Left hindlimb (tissue), 1 donor: ENCODE data around the gene IER5.
"Not testable (repeated sequence)": the region's sequence is repeated elsewhere in the genome, so short reads cannot be mapped to it uniquely, and the experiment has no call there.

Source experiments
- DNase-seq: peaks from one replicate; pipeline ENCODE4 v3.0.0-alpha.2; 2018

IER5 gene

DNA sequence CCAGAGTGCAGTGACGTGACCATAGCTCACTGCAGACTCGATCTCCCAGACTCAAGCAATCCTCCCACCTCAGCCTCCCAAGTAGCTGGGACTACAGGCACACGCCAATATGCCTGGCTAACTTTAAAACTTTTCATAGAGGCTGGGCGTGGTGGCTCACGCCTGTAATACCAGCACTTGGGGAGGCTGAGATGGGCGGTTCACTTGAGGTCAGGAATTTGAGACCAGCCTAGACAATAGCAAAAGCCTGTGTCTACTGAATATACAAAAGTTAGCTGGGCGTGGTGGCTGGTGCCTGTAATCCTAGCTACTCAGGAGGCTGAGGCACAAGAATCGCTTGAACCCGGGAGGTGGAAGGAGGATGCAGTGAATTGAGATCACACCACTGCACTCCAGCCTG is 27.5 kb downstream of the IER5 start:
- DNase-seq, result not testable (repeated sequence)

DNA sequence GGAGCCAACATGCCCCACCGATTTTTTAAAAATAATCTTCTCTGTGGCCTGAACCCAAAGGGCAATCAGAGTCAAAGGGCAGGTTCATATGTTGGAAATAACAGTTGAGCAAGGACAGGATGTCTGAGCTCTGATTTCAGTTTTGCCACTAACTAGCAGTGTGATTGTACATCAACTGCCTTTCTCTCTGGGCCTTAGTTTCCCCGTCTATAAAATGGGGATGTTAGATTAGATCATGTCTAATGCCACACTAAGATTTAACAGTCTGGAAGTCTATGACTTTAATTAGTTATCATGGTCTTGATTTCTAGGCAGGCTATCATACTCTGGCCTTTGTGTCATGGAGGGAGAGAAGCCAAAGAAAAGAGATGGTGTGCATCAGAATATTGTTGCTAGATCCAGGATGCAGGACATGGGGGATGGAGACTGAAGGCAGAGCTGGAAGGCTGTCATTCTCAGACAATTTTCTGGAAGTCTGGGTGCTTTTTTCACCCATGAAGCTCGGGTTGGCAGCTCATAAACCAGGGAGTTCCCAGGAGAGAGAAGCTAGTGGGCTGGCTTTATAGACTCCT is 28.4 kb downstream of the IER5 start:
- DNase-seq, result no peak

DNA sequence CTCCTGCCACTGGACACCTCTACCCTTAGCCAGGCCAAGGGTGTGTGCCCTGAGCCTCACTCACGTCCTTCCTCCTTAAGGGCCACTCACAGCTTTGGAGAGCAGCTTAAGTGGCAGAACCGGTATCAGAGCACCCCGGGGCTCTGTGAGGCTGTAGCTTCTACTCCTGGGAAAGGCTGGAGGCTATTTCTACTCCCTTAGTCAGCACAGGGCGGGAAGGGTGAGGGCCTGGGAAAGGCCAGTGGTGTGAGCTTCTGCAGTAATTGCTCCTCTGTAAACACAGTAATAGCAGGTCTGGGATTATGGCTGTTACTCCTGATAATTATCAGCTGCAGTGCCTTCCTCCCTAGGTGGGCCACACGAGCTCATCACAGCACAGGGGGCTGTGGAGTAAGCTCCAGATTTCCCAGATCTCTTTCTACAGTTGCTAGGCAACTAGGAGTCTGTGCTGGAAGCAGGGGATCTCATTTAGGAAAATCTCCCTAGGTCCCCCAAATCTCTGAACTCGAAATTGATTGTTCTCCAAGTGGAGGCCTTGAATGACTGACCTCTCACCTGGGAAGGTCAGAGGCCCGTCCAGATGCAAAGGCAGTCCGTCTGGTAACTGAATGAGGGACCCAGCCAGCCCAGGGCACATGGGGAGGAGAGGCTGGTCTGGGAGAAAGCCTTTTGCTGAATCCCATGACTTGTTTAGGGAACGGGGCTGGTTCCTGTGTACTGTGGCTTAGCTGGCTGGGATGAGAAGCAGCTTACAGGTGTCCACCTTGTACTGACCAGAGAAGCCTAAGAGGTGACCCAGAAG is 29.3 kb downstream of the IER5 start:
- DNase-seq, result no peak

DNA sequence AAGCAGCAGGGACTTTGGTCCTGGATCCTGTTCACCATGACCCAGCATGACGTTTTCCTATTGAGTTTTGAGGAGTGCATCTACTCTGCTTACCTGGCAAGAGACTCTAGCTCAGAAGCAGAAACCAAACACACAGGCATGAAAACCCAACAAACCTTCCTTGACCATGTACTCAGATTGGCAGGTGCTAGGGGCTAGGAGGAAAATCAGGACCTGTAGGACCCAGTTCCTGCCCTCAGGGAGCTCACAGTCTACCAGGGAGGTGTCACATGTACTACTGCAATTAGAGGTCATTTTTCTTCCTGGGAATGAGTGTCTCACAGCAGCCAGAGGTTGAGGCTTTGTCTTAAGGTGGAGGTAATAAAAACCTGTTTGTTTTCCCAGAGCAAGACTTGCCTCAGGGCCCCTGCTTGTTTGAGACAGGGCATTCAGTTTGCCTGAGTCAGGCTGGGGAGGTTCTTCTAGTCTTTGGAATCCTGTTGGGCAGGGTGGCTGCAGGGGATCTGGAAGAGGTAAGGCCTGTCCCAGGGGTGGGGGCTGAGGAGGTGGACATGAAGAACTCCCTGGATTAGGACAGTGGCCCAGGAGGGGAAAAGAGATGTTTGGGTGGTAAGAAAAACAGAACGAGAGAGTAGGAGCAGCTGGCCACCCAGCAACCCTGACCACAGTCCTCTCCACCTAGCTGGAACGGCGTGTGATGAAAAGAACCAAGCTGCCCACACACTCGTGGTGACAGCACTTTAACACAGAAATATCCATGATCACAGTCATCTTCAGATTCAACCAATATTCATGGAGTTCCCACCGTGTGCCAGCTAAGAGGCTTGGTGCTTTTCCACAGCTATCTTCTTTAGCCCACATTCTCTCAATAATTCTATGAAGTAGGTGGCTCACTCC is 30.8 kb downstream of the IER5 start:
- DNase-seq, result no peak

DNA sequence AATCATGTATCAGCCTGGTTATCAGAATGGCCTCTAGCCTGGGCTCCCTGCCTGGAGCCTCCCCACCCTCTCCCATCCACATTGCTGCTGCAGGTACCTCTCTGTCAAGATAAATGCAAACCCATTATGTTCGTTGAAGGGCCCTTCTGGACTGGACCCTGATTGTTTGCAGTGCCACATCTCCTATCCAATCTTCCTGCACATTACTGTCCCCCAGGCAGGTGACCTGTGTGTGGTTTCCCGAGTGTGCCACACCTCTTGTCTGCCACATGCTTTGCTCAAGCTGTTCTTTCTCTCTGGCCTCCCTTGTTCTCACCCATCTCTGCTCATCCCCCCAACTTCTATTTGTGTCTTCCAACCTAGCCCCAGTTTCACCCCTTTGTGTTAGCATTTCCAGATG is 32.4 kb downstream of the IER5 start:
- DNase-seq, result no peak

DNA sequence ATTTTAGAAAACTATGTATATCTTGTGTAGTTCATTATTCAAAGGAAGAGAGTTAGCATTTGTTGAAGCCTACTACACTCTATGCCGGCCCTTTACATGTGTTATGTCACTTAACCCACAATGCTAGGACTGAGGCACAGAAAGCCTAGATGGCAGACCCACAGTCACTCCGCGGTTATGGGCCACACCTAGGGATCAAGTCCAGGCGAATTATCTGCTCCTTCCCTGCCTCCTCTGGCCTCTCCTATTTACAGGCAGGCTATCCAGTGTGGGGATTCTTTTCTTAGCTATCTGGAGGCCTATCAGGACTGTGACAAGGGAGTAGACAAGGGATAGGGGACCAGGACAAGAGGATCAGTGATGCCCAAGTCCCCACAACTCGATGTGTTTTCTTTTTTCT is 33.0 kb downstream of the IER5 start:
- DNase-seq, result no peak

DNA sequence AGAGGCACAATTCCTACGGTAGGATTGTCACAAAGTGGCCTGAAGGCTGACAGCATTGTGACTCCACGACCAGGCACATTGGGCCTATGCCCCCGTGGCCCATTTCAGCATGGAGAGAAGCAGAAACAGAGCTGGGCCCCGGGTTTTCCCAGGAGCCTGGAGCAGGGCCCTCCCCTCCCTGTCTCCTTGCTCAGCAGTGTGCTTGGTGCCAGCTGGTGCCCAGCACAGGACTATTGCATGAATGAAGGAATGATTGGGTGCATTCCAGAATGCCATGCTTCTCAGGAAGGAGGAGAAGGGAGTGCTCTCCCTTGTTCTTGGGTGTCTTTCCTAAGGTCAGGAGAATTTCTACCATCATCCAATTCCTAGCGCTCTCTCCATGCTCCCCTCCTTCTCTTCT is 33.7 kb downstream of the IER5 start:
- DNase-seq, result no peak

DNA sequence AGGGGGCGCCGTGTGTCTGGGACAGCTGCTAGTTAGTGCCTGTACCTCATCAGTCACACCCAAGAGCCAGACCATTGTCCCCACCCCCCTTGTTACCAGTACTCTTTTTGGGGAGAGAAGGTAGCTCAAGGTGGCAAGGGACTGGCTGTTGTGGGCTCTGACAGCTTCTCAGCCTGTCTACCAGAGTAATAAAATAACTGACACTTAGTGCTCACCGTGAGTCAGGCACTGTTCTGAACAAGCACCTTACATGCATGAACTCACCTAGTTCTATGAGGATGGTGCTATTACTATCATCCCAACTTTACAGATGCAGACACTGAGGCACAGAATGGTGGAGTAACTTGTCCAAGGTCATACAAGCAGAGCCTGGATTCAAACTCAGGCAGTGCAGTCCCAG is 34.7 kb downstream of the IER5 start:
- DNase-seq, result no peak

DNA sequence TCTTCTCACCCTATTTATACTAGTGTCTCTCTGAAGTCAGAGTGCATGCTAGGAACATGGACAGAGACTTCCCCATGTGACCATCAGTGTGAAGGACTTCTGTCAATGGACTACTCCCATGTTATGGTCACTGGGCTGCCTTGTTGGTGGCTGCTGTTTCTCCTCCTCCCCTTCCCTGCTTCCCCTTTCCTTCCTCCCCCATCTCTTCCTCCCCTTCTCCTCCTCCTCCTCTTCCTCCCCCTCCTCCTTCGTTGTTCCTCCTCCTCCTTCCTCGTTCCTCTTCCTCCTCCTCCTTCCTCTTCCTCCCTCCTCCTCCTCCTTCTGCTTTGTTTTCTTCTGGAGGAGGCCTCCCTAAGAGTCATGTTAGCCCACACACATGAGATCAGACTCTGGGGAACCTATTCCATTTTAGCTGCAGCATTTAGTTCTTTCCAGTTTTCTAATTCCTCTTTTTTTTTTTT is 35.8 kb downstream of the IER5 start:
- DNase-seq, result no peak

DNA sequence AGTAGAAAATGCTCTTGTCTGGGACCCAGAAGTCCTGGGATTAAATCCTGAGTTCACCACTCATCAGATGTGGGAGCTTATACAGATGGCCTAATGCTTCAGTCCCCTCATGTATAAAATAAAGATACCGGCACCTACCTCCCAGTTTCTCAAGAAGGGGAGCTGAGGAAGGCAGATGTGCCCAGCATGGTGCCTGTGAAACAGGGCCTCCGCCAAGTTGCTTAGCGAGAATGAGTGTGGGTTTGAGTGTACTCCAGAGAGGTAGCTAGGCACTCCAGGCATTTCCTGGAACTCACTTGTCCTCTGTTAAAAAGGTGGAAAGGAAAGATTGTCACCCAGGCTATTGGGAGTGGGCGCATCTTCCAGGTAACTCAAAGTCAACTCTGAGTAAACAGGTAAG is 37.8 kb downstream of the IER5 start:
- no peak for DNase-seq

DNA sequence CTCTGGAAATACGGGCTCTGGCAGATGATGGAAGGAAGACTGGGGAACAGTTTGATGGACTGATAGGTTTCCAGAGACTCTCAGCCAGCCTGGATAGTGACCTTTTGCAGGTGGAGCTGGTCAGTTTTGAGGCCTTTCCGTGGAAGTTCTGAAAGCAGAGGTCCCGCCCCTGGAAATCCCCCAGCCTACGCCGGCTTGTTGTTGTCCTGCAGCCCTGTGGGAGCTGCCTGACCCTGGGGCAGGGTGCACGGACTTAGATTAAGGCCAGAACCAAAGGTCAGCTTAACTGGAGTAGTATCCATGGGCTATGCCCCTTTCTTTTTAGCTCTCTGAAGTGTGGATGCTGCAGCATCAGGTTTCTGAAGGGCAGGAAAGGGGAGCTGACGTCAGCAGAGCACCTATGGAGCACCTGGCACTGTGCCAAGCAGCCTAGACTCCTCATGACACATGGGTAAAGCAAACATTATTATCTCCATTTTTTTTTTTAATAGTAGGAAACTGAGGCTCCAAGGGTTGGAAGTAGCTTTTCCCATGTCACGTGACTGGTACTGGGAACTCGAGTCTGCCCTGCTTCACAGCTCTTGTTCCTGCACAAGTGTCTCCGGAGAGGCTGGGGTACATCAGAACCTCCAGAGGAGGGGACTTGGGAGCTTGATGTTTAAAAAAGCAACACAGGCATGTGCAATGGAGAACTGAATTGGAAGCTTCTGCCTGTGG is 38.5 kb downstream of the IER5 start:
- no peak for DNase-seq

DNA sequence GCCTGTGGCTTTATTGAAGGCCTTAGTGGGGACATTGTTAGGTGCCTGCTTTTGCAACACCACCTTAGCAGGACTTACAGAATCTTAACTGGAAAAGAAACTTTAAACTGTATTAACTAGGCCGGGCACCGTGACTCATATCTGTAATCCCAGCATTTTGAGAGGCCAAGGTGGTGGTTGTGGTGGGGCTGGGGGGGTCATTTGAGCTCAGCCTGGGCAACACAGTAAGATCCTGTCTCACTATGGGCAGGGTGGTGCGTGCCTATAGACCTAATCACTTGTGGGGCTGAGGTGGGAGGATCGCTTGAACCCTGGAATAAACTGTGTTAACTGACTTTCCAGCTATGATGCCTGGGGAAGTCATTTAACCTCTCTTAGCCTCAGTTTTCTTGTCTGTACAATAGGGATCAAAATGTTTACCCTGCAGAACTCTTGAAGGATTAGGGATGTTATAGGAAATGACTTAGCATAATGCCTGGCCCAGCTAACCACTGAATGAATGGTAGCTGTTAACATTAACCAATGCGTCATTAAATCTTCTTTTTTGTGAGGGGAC is 39.5 kb downstream of the IER5 start:
- DNase-seq, result no peak

DNA sequence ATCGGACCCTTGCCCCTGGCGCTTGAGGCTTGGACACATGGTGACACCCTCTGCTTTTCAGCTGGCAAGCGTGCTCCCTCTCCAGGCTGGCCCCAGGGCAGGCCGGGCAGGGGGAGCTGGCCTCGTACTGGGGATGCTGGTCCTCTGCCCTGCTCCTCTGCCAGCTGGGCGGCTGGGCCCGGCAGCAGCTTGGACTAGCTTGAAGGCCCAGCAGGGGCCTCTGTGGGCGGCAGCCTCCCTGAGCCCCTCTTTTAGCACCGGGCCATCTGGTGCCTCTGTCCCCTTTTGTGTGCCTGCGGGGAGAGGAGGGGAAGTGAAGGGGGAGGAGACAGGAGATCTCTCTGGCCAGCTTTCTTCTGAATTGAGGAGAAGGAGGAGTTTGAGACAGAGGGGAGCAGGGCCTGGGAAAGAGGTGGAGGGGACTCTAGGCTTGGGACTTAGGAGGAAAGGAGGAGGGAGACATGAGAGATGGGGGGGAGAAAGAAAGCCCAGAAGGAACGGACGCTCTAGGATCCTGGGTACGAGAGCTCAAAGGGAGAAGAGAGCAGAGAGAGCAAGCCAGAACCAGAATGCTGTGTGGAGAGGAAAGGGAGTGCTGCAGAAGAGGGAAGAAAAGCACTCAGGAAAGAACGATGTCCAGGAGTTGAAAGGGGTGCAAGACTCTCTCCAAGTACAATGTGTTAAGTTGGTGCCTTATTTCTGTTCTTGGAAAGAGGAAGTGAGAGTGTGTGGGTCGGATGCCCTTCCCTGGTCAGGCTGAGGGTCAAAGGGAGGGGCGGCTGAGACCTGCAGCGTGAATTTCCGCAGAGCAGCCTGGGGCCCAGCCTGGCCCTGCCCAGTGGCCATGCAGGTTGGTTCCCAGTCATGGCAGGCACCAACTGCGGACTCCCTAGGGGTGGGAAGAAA is 40.3 kb downstream of the IER5 start:
- DNase-seq, result no peak

DNA sequence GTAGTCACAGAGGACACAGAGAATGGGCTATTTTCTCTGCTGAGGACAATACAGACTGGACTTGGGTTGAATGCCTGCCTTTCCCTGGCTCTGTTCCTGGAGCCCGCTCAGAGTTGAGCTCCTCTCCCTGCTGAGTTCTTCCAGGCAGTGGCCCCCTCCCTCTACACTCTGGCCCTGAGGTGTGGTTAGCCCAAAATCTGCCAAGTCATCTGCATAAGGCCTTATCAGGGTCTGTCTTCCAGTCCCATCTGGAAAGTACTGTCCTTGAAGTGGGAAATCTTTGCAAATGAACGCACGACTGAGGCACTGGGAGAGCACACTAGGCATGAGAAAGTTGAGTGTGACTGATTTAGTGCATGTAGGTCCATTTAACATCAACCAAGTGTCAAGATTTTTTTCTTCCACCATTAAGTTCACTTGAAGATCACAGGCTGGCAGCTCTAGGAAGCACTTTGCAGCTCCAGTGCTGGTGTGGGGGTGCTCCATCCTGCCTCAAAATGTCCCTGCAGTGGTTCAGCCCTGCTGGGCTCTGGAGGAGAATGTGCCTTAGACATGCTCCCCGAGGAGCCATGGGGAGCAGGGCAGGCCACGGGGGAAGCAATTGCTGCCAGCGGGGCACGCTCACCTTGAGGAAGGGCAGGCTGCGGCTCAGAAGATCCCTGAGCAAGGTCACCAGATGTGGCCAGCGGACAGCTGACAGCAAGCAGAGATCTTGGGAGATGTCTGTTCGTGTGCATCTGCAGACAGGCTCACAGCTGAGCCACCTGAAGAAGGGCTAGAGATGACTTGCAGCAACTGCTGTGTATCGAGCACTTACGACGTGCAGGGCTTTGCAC is 41.5 kb downstream of the IER5 start:
- no peak for DNase-seq

DNA sequence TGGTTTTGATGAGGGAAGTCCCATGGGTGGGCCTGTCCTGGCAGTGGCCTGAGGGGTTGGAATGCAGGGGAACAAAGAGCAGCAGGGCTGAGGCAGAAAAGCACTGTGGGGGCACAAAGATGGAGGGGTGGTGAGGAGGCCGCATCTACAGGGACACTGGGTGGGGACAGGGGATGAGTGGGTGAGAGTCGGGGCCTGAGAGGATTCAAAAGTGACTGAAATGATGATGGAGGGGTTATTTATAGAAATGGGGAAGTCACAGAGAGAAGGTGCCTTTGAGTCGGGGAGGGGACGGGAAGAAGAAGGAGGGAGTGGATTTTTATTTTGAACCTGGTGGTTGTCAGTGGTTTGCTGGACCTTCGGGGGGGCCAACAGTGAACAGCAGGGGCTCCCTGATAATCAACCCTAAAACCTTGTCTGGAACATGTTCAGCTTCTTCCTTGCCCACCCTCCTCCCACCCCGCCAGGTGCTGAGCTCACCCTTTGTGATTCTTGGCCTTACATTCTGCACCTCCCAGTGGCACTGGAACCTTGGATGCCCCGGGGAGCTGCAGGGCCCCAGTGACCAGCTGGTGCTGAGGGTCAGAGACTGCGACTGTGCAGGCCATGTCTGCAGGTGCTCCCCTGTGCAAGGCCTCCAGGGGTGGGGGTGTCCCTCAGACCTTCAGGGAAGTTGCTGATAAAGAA is 42.9 kb downstream of the IER5 start:
- DNase-seq, result no peak

DNA sequence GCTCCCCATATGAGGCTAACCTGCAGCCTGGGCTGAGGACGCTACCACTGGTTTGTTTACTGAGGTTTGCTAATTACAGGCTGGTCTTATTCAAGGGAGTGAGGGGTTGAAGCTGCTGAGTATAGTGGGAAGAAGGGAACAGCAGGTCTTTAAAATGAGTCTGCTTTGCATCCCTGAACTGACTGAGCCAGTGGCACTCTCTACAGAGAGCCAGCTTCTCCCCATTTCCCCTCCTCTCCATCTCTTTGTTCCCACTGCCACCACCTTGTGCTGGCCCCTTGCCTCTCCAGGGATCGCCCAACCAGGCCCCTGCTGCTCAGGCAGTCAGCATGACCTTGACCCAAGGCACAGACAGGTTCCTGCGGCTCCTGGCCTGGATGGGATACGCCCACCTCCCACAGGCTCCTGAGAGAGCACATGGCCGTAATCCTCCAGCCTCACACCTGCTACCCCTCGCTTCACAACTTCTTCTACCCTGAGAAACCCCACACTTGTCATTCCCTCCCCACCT is 45.0 kb downstream of the IER5 start:
- no peak for DNase-seq

DNA sequence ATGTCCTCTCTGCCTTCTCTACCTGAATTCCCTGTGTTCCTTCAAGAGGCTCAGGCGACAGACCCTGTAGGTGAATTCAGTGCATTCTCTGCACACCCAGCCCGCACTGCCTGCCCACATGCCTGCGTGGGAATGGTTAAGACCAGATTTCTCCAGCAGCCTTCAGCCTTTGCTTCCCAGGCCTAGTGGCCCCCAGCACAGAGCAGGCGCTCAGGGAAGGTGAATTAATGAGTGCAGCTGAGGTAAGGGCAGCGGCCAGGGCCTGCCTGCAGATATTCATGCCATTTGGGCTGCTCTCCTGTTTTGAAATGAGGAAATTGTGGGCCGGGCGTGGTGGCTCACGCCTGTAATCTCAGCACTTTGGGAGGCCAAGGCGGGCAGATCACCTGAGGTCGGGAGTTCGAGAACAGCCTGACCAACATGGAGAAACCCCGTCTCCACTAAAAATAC is 45.5 kb downstream of the IER5 start:
- no peak for DNase-seq

DNA sequence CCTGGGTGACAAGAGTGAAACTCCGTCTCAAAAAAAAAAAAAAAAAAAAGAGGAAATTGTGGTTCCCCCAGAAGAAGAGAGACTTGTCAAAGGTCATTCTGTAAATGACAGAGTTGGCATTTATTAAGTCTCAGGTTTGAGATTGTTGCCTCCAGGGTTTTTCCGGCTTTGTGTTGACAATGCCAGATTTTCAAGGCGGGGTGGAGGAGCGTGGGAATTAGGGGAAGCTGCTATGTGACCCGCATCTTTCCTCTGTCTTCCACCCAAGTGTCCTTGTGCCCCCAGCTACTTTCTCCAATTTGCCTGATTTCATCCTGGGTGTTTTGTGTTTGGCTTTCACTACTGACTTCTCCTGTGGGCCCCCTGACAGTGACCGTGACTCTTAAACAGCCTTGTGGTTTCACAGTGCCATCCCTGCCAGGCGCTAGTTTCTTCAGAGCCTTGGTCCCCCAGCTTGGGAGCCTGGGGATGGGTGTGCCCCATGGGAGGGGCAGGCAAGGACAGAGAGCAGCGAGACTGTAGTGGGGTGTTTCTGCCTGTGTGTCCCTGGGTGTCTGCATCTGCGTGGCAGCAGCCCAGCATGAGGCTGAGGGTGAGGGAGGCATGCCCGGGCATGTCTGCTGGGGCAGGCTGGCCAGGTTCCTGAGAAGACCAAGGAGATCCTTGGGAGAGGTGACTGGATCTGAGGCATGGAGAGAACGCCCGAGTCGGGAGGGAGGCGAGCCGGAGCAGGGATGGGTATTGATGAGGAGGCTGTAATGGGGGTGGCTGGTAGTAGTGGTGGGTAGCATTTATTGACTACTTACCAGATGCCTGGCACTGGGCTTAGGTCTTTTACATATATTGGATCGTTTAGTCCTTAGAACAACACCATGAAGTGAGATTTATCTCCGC is 46.3 kb downstream of the IER5 start:
- no peak for DNase-seq

DNA sequence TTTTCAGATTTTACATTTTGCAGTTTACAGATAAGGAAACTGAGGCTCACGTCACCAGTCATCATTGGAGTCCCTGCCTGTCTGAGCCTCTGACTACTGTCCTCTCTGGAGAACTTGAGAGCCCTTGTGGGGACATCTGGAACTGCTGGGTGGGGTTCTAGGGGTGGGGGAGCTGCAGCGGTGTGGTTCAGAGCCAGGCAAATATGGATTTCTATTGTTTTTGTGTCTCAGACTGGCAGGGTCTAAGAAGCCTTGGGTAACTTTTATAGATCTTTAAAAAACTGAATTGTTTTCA is 46.9 kb downstream of the IER5 start:
- DNase-seq, result no peak
